Measurements from ENCODE around the gene FAM117B. TPM values are rescaled to one million over a fixed set of nuclear protein-coding genes. Genes with fewer than 3 reads are reported as not detected.
A peak's percentile ranks its signal among the peaks of the same experiment; 100 is the strongest.

The FAM117B gene
- total RNA-seq, 1 experiment from 2014 or later, result 24.0 TPM

DNA sequence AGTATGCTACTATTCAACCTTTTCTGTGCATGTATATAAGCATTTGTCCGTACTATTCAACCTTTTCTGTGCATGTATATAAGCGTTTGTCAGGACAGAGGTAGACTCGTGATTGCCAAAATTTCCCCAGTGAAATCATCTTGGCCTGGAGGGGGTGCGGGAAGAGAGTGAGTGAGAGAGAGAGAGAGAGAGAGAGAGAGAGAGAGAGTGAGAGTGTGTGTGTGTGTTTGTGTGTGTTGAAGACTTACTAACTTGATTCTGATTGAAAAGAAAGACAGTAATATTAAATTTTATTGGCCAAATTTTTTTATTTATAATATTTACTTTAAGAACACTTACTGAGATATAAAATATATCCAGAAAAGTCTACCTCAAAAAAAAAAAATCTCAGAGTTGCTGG, 19.1 kb downstream of the FAM117B start:
- H3K79me2 ChIP-seq (ENCODE audit: insufficient read depth, low read length), result no peaks in the 10 kb centered on the region; the same call in 1 of the 2 replicates
- Mint-ChIP-seq H3K36me3 (ENCODE audit: insufficient read depth in 1 of 3, low read depth in 3 of 3) (no peaks in the 10 kb centered on the region; a peak in 2 of 7 replicates), H3K9me3 (no peaks in the 10 kb centered on the region), H3K4me3 (no peak overlapping the region), H3K27ac (peak overlapping the region in 1 of 3 experiments; percentile 28; a peak in 3 of 7 replicates), H3K27me3 (ENCODE audit: low read depth) (no peaks in the 10 kb centered on the region), H3K4me1 (peaks cover 8 to 10% of the 10 kb centered on the region in 2 experiments)
- no peak overlapping the region for H3T11ph ChIP-seq (ENCODE audit: low read length)
- H2BK120ac ChIP-seq (ENCODE audit: low read depth, low read length, poor library complexity, severe bottlenecking), result no peak overlapping the region
- no peak overlapping the region for H3K9ac ChIP-seq (ENCODE audit: extremely low read depth, insufficient read length, low read length)
- TF ChIP-seq, protein P1, sequence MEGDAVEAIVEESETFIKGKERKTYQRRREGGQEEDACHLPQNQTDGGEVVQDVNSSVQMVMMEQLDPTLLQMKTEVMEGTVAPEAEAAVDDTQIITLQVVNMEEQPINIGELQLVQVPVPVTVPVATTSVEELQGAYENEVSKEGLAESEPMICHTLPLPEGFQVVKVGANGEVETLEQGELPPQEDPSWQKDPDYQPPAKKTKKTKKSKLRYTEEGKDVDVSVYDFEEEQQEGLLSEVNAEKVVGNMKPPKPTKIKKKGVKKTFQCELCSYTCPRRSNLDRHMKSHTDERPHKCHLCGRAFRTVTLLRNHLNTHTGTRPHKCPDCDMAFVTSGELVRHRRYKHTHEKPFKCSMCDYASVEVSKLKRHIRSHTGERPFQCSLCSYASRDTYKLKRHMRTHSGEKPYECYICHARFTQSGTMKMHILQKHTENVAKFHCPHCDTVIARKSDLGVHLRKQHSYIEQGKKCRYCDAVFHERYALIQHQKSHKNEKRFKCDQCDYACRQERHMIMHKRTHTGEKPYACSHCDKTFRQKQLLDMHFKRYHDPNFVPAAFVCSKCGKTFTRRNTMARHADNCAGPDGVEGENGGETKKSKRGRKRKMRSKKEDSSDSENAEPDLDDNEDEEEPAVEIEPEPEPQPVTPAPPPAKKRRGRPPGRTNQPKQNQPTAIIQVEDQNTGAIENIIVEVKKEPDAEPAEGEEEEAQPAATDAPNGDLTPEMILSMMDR (conservative IDR thresholded peaks at IDR 0.05), result no peak
- no peak overlapping the region for H3K23ac ChIP-seq (ENCODE audit: insufficient read length, low read depth, low read length)
- no peak overlapping the region for H3K4me2 ChIP-seq (ENCODE audit: insufficient read depth, insufficient read length, low read length)
- H2BK20ac ChIP-seq (ENCODE audit: low read depth, low read length, poor library complexity, severe bottlenecking), result no peak overlapping the region
- no peaks in the 10 kb centered on the region for H3K27me3 ChIP-seq (ENCODE audit: insufficient read depth, low read length)
- no peak overlapping the region for H2BK12ac ChIP-seq (ENCODE audit: insufficient read length, low read depth, low read length)
- no peak overlapping the region for H3K56ac ChIP-seq (ENCODE audit: insufficient read length, low read depth, low read length)
- H3K79me1 ChIP-seq (ENCODE audit: insufficient read depth, low read depth, low read length, poor library complexity, severe bottlenecking), result peaks cover 5% of the 10 kb centered on the region
- H2AFZ ChIP-seq (ENCODE audit: low read length), result no peak overlapping the region
- WGBS (ENCODE audit: extremely low coverage, insufficient read length, low lambda C conversion rate), result no CpG with 5 or more reads among the region's 4 CpGs
- H4K5ac ChIP-seq (ENCODE audit: insufficient read length, low read depth, low read length), result no peak overlapping the region
- no peaks in the 10 kb centered on the region for H3K4me1 ChIP-seq (ENCODE audit: insufficient read depth, low read length)
- H4K91ac ChIP-seq (ENCODE audit: insufficient read length, low read depth, low read length), result no peak overlapping the region
- no peak overlapping the region for H3K27ac ChIP-seq (ENCODE audit: insufficient read length, low read depth, low read length)
- H3K23me2 ChIP-seq (ENCODE audit: insufficient read length, low read depth, low read length, poor library complexity, severe bottlenecking), result no peaks in the 10 kb centered on the region
- H3K18ac ChIP-seq (ENCODE audit: insufficient read length, low read depth, low read length), result no peak overlapping the region
- DNase-seq, result no peak
- H3K4ac ChIP-seq (ENCODE audit: low read depth, low read length), result no peak overlapping the region
- H2AK5ac ChIP-seq (ENCODE audit: insufficient read length, low read length), result no peak overlapping the region
- no peak overlapping the region for H4K8ac ChIP-seq (replicated peaks; ENCODE audit: insufficient read length, low read depth, low read length)
- H3K14ac ChIP-seq (ENCODE audit: insufficient read depth, low read length), result no peak overlapping the region
- H4K20me1 ChIP-seq (ENCODE audit: control insufficient read depth, insufficient read depth, insufficient read length), result no peaks in the 10 kb centered on the region
- H2BK15ac ChIP-seq (ENCODE audit: low read depth, low read length), result no peak overlapping the region
- no peaks in the 10 kb centered on the region for H3K9me3 ChIP-seq (ENCODE audit: control insufficient read depth, low read depth, low read length)
- H2BK5ac ChIP-seq (ENCODE audit: insufficient read length, low read length), result no peak overlapping the region

All from H9 (cell line).